ENCODE measurements around the gene PRMT7. TPM values are rescaled to one million over a fixed set of nuclear protein-coding genes. Genes with fewer than 3 reads are reported as not detected.

Gene PRMT7
- polyA plus RNA-seq, 1 experiment: 40.0 TPM

DNA sequence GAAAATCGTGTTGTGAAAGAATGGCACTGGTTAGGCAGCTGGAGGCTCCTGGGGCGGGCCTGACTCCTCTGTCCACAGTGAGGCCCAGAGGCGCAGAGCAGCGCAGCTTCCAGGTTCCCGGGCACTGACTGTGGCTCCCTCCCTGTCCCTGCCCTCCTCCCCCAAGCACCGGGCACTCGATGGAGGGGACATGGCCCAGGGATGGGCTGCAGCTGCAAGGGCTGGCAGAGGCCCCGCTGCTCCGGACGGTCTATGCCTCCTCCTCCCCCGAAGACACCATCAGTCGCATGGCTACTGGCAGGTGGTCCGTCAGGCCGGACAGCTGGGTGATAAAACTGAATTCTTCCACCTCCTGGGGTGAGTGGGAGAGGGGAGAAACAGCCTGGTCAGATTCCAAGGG, 50.1 kb downstream of the PRMT7 start:
- Histone ChIP-seq H3K4me3 (ENCODE audit: low read depth, low read length) (no peak overlapping the region), H3K27me3 (ENCODE audit: control insufficient read depth, insufficient read depth, low read length) (peaks cover 2% of the 10 kb centered on the region; the same call in 1 of the 2 replicates), H3K36me3 (ENCODE audit: control insufficient read depth, insufficient read depth, low read length) (peaks cover 22% of the 10 kb centered on the region)
- no peak for DNase-seq (ENCODE audit: low read depth)
- TF ChIP-seq, protein P1, sequence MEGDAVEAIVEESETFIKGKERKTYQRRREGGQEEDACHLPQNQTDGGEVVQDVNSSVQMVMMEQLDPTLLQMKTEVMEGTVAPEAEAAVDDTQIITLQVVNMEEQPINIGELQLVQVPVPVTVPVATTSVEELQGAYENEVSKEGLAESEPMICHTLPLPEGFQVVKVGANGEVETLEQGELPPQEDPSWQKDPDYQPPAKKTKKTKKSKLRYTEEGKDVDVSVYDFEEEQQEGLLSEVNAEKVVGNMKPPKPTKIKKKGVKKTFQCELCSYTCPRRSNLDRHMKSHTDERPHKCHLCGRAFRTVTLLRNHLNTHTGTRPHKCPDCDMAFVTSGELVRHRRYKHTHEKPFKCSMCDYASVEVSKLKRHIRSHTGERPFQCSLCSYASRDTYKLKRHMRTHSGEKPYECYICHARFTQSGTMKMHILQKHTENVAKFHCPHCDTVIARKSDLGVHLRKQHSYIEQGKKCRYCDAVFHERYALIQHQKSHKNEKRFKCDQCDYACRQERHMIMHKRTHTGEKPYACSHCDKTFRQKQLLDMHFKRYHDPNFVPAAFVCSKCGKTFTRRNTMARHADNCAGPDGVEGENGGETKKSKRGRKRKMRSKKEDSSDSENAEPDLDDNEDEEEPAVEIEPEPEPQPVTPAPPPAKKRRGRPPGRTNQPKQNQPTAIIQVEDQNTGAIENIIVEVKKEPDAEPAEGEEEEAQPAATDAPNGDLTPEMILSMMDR (IDR thresholded peaks at IDR 0.05; ENCODE audit: insufficient read depth, low read depth, low read length): no peak
- ChIA-PET CTCF (interaction anchor here (0.6 to 2.2 kb wide), 2 partner anchors 17 to 156 kb away, joined by 4 to 5 read pairs; no protein-coding TSS in a partner anchor), POLR2A (no interaction called here)

DNA sequence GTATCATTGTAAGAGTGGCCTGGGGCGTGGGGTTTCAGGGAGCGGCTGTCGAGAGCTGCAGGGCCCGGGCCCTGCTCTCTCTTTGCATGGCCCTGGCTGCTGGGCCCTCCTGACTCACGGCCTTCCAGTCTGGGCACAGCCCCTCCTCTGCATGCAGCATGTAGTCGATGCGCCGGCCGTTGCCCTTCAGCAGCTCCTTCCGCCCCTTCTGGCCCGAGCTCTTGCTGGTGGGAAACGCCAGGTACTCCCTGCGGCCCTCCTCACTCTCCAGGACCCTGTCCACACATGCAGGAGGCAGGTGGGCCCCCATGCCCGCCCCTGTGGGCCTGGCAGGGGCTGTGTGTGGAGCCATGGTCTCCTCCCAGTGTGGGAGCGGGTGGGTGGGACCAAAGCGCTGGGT, 50.7 kb downstream of the PRMT7 start:
- no peak for DNase-seq (ENCODE audit: low read depth)
- ChIA-PET CTCF (no interaction called here), POLR2A (no interaction called here)
- TF ChIP-seq, protein P1 (IDR thresholded peaks at IDR 0.05; ENCODE audit: insufficient read depth, low read depth, low read length): no peak
- Histone ChIP-seq H3K4me3 (ENCODE audit: low read depth, low read length) (no peak overlapping the region), H3K27me3 (ENCODE audit: control insufficient read depth, insufficient read depth, low read length) (peaks cover 2% of the 10 kb centered on the region; the same call in 1 of the 2 replicates), H3K36me3 (ENCODE audit: control insufficient read depth, insufficient read depth, low read length) (peaks cover 19% of the 10 kb centered on the region)

DNA sequence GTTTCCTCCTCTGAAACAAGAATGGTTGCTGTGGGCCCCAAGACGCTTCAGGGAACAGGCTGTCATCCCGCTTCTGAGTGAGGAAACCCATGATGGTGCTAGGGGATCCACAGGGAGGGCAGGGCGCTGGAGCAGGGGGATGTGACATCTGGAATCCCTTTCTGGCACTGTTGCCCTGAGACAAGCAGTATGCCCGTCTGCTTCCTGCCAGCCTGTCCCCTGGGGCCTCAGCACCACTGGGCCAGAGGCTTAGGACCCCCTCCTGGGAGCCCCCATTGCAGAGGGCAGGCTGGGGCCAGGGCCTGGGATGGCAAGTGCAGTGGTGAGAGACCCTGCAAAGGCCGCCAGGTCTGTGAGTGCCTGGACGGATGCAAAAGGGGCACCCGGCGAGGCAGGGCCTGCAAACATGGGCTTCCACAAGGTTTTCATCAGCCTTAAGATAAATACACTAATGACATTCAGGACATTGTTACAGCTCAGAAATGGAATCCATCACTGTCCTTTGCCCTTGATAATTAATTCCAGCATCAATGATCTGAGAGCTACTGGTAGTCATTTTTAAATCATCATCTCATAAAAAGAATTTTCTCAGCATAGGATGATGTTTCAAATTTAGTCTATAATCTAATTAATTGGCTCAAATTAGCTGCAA, 51.6 kb downstream of the PRMT7 start:
- peaks cover 11% of the 10 kb centered on the region for H3K36me3 ChIP-seq (ENCODE audit: control insufficient read depth, insufficient read depth, low read length)
- H3K4me3 ChIP-seq (ENCODE audit: low read depth, low read length): no peak overlapping the region
- ChIA-PET POLR2A (no interaction called here), CTCF (interaction anchor here (0.8 to 3.4 kb wide), 4 partner anchors 11 to 158 kb away, joined by 3 to 30 read pairs (median 8); no protein-coding TSS in a partner anchor)
- TF ChIP-seq, protein P1 (IDR thresholded peaks at IDR 0.05; ENCODE audit: insufficient read depth, low read depth, low read length): no peak
- no peak for DNase-seq (ENCODE audit: low read depth)
- H3K27me3 ChIP-seq (ENCODE audit: control insufficient read depth, insufficient read depth, low read length): peaks cover 2% of the 10 kb centered on the region; the same call in 1 of the 2 replicates

DNA sequence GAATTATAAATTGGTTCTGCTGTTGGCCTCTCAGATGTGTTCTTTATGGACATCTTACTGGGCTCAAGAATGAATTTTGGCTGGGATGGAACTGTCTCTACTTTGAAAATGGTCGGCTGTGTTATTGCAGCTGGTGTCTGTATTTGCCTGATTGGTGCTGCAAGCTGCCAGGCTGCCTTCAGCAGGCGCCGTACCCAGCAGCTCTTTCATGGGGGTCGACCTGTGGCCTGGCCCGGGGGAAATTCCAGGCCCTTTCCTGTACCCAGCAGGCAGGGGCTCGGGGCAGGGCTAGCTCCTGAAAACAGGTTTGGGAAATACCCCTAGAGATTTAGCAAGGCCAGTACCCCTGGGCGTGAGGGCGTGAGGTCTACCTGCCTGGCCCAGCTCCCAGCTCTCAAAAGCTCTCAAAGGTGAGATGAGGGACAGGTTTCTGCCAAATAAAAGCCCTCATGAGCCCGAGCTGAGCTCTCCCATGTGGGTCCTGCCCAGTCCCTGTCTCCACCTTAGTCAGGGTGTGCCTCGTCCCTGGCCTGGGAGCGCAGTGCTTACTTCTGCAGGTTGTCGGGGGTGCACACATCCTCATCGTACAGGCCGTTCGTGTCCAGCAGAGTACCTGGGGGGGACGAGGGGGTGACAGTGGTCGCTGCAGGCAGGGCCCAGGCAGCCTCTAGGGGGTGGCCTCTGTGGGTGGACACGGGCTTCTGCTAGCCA, 52.3 kb downstream of the PRMT7 start:
- Histone ChIP-seq H3K27me3 (ENCODE audit: control insufficient read depth, insufficient read depth, low read length) (peaks cover 2% of the 10 kb centered on the region; the same call in 1 of the 2 replicates), H3K4me3 (ENCODE audit: low read depth, low read length) (no peak overlapping the region), H3K36me3 (ENCODE audit: control insufficient read depth, insufficient read depth, low read length) (peaks cover 4% of the 10 kb centered on the region)
- no peak for DNase-seq (ENCODE audit: low read depth)
- TF ChIP-seq, protein P1 (IDR thresholded peaks at IDR 0.05; ENCODE audit: insufficient read depth, low read depth, low read length): no peak
- ChIA-PET POLR2A (no interaction called here), CTCF (interaction anchor here (0.7 to 3.4 kb wide), 4 partner anchors 11 to 148 kb away, joined by 3 to 30 read pairs (median 8); no protein-coding TSS in a partner anchor)
